Lower leg skin (tissue), 3 donors: ENCODE results near the gene IFIT3.

Experiments
- POLR2A ChIP-seq, 2 donors: fragments of 450-650 bp; IDR thresholded peaks; one replicate each; pipeline ENCODE4 v1.6.1; 2016 to 2017; ENCODE audit warnings: antibody characterized with exemption in 2 of 2, mild to moderate bottlenecking in 1 of 2, moderate library complexity in 1 of 2
- TF ChIP-seq, protein P1 (sequence below), 3 donors: fragments of 450-650 bp; IDR thresholded peaks; one replicate each; pipeline ENCODE4 v1.5.1; 2016; ENCODE audit warnings: antibody characterized with exemption in 3 of 3, mild to moderate bottlenecking in 3 of 3, moderate library complexity in 2 of 3

GRCh38 chr10:89301232-89301631 is 26.6 kb upstream of the IFIT3 start:
- no peak for TF ChIP-seq POLR2A (IDR thresholded peaks at IDR 0.05)
- TF ChIP-seq, protein P1, sequence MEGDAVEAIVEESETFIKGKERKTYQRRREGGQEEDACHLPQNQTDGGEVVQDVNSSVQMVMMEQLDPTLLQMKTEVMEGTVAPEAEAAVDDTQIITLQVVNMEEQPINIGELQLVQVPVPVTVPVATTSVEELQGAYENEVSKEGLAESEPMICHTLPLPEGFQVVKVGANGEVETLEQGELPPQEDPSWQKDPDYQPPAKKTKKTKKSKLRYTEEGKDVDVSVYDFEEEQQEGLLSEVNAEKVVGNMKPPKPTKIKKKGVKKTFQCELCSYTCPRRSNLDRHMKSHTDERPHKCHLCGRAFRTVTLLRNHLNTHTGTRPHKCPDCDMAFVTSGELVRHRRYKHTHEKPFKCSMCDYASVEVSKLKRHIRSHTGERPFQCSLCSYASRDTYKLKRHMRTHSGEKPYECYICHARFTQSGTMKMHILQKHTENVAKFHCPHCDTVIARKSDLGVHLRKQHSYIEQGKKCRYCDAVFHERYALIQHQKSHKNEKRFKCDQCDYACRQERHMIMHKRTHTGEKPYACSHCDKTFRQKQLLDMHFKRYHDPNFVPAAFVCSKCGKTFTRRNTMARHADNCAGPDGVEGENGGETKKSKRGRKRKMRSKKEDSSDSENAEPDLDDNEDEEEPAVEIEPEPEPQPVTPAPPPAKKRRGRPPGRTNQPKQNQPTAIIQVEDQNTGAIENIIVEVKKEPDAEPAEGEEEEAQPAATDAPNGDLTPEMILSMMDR (IDR thresholded peaks at IDR 0.05), result no peak
